Stimulated activated CD8-positive, alpha-beta memory T cell treated with anti-CD3 and anti-CD28 coated beads, Interleukin-15, amount 100 ng/mL, for 24 hours (primary cell): ENCODE data around the gene PAX2.

Experiments used
- DNase-seq: peaks from one replicate; pipeline ENCODE4 v3.0.0-alpha.2; 2020; ENCODE audit warnings: low read depth

Gene PAX2

GRCh38 chr10:100791369-100792058, 46.1 kb downstream of the PAX2 start:
- DNase-seq, result no peak

GRCh38 chr10:100792574-100792973, 47.2 kb downstream of the PAX2 start:
- no peak for DNase-seq

- DNase-seq, result no peak
Measured at GRCh38 chr10:100793055-100793454, 47.7 kb downstream of the PAX2 start.

- no peak for DNase-seq
Measured at GRCh38 chr10:100799881-100800280, 54.5 kb downstream of the PAX2 start.

GRCh38 chr10:100800931-100801330, 55.5 kb downstream of the PAX2 start:
- no peak for DNase-seq

- no peak for DNase-seq
Measured at GRCh38 chr10:100802196-100802595, 56.8 kb downstream of the PAX2 start.

- no peak for DNase-seq
Measured at GRCh38 chr10:100802607-100803006, 57.2 kb downstream of the PAX2 start.

GRCh38 chr10:100803492-100803891, 58.1 kb downstream of the PAX2 start:
- DNase-seq, result no peak

- no peak for DNase-seq
Measured at GRCh38 chr10:100803908-100804307, 58.5 kb downstream of the PAX2 start.

- no peak for DNase-seq
Measured at GRCh38 chr10:100805543-100806355, 60.4 kb downstream of the PAX2 start.

- no peak for DNase-seq
Measured at GRCh38 chr10:100806356-100806645, 60.9 kb downstream of the PAX2 start.

- no peak for DNase-seq
Measured at GRCh38 chr10:100807241-100807951, 62.0 kb downstream of the PAX2 start.

- DNase-seq, result no peak
Measured at GRCh38 chr10:100808876-100809275, 63.5 kb downstream of the PAX2 start.

- DNase-seq, result no peak
Measured at GRCh38 chr10:100810091-100810834, 64.9 kb downstream of the PAX2 start.

- DNase-seq, result no peak
Measured at GRCh38 chr10:100810835-100811116, 65.4 kb downstream of the PAX2 start.

GRCh38 chr10:100811261-100811660, 65.9 kb downstream of the PAX2 start:
- DNase-seq, result no peak

- DNase-seq, result no peak
Measured at GRCh38 chr10:100811752-100812750, 66.7 kb downstream of the PAX2 start.

GRCh38 chr10:100812978-100813377, 67.6 kb downstream of the PAX2 start:
- DNase-seq, result no peak

- no peak for DNase-seq
Measured at GRCh38 chr10:100814751-100815474, 69.5 kb downstream of the PAX2 start.

- no peak for DNase-seq
Measured at GRCh38 chr10:100816671-100817070, 71.3 kb downstream of the PAX2 start.
